HG03139 (cell line): Measurements from ENCODE around the gene RHAG.
"Not testable (repeated sequence)": the region's sequence is repeated elsewhere in the genome, so short reads cannot be mapped to it uniquely, and the experiment has no call there.

Experiments used
- ATAC-seq: cut with Tn5 transposase; IDR thresholded peaks from one replicate; pipeline ENCODE4 v1.9.1; 2021; ENCODE audit not compliant: unreplicated experiment

Gene RHAG

DNA sequence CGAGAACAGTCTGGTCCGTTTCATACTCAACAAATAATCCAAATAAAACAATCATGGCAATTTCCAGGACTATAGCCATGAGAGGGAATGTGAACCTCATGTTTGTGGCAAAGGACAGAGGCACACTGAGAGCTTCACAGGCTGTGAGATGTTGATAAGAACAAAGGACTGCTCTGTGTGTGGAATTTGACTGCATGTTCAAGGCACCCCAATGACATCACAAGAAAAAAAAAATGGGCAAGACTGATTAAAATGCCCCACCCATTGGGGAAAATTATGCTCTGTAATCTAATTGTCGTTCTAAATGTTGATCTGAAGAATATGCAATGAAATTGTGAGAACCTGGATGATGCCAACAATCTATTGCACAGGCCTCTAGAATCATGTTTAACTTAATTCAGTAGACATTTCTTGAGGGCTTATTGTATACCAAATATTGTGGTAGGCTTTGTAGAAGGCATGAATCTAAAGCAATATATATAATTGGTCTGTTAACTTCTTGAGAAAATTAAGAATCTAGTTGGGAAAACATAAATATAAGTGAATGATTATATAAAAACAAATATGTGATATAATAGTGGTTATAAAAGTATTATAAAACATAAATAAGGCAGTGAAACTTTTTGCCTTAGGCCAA is at the start of gene RHAG:
Gene RHAG, minus strand, starts transcription at position 127 of the 637 bp plus-strand sequence. Its CDS starts 27 bp downstream, at position 100.
- ATAC-seq = no peak

GRCh38 chr6:49676671-49677281 is 40.1 kb upstream of the RHAG start:
- ATAC-seq = no peak

DNA sequence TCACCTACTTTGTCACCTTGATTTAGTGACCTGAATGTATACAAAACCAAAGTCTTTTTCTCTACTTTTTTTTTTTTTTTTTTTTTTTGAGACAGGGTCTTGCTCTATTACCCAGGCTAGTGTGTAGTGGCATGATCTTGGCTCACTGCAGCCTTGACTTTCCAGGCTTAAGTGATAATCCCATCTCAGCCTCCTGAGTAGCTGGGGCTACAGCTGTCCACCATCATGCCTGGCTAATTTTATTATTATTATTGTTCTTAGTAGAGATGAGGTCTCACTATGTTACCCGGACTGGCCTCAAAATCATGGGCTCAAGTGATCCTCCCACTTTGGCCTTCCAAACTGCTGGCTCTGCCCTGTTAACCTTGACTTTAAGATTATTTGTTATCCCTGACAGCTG is 39.2 kb upstream of the RHAG start:
- ATAC-seq = no peak

DNA sequence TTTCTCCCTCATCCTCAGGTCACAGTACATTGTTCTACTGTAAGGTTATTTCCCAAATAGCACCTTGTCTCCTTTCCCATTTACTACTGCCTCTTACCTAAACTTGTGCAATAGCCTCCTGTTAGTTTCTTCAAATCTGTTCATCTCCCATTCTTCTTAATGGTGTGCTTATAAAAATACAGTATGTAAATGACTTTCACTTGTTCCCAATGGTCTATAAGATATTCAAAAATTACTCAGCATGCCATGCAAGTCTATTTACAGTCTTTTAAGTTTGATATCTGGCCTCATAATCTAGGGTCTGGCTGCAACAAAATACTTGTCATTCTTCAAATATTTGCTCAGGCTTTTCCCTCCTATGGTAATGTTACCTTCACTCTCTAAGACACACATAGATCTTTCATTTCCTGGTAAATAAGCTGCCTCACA is 31.5 kb upstream of the RHAG start:
- no peak for ATAC-seq

GRCh38 chr6:49666930-49667757 is 30.5 kb upstream of the RHAG start:
- no peak for ATAC-seq

DNA sequence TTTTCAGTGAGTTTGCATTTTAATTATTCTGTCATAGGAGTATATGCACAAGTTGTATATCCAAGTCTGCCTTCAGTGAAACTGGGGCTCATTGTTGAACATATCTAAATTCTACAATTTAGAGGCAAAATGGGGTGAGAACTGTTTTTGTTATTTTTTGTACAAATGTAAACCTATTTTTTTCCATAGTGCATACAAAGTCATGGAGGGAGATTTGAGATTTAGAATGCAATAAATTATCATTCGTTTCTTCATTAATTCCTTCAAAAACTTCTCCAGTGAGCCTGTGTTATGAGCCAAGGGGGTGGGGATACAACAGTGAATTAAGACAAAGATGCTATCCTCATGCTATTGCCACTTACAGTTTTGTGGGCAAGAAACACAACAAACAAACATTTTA is 29.8 kb upstream of the RHAG start:
- no peak for ATAC-seq

- ATAC-seq = no peak
These were observed 28.2 kb upstream of the RHAG start for GRCh38 chr6:49664817-49665216.

- not testable (repeated sequence) for ATAC-seq
These were observed 27.4 kb upstream of the RHAG start for GRCh38 chr6:49664054-49664453.

DNA sequence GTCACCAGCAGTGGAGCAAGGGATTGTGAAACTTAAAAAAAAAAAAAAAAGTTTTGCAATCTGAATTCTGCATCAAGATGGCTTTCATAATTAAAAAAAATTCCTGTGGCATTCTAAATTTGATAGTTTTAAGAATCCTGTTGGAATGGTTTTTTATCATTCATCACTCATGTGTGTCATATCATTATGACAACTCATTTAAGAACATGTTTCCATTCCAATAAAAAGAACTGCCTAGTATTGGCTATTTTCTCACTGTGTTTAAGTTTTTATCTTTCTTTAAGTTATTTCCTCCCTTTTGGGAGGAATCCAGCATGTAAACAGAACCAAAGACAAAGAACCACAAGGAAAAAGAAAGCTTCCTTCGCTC is 26.2 kb upstream of the RHAG start:
- ATAC-seq = no peak

- no peak for ATAC-seq
These were observed 25.7 kb upstream of the RHAG start for GRCh38 chr6:49662231-49662891.

DNA sequence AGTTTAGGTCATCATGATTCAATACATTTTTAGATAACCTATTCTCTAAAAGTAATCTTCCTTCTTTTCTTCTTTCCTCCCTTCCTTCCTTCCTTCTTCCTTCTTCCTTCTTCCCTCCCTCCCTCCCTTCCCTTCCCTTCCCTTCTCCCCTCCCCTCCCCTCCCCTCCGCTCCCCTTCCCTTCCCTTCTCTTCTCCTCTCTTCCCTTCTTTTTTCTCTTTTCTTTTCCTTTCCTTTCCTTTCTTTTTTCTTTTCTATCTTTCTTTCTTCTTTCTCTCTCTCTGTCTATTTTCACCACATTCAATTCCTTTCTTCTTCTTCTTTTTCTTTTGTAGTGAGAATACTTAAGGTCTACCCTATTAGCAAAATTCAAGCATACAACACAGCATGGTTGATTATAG is 17.3 kb upstream of the RHAG start:
- ATAC-seq = no peak

DNA sequence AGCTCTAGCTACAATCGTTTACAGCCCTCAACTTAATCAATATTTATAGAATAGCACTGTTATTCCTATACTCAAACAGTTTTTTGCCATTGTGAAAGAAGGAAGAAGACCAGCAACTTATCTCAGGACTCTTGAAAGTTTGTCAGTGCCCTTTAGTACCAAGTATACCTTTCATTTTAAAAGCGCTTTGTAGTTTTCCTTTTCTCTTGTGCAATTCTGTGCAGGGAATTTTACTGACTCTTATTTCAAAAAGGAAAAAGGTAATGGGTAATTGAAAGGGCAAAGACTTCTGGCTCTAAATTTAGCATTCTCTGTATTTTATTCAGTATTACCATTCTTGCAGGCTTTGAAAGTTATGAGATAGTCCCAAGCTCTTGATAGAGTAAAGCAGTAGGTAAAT is 16.8 kb upstream of the RHAG start:
- ATAC-seq = no peak

GRCh38 chr6:49651239-49651638 is 14.6 kb upstream of the RHAG start:
- ATAC-seq = no peak

- no peak for ATAC-seq
These were observed 13.3 kb upstream of the RHAG start for GRCh38 chr6:49649988-49650387.

GRCh38 chr6:49648036-49648435 is 11.4 kb upstream of the RHAG start:
- no peak for ATAC-seq

GRCh38 chr6:49647476-49647875 is 10.8 kb upstream of the RHAG start:
- ATAC-seq = no peak

DNA sequence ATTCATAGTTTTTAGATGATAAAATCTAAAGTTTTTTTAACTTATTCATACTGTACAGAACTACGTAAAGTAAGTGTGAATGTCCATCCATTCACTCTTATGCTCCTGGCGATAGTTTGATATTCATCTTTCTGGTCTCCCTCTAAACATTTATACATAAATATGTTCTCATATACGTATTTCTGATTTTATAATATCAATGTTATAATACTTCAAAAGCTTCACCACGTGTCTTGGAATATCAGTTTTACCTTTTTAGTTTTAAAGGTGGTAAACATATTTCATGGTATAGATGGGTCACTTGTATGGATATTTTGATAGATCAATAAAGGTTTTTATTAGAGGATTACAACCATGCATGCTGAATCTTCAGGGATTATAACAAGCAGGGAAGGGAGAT is 10.3 kb upstream of the RHAG start:
- no peak for ATAC-seq

DNA sequence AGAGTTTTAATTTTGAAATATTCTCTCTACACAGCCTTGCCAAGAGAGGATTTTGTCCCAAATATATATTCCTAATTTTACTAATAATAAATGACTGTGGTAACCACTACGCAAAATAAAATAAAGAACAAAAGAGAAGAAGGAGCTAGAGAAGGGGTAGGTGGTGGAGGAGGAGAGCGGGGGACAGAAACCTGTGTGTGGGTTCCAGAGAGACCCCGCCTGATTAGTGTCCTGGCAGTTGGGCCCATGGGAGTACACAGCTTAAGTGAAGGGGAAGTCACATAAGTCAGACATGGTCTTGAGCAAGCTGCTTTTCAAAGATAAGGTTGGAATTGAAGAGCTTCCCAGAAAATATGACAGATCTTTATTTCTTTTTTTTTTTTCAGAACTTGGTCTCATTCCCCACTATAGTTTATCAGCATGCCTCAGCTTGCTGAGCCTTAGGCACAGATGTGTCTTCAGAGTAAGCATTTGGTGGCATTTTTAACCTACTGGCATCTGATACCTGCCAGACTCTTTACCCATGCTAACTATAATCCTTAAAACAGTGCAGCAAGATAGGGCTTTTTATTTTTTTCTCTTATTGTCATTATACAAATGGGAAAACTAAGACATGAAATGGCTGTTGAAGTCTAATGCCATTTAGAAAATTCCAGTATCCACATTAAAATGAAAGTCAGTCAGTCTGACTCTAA is 9.6 kb upstream of the RHAG start:
- ATAC-seq = no peak

DNA sequence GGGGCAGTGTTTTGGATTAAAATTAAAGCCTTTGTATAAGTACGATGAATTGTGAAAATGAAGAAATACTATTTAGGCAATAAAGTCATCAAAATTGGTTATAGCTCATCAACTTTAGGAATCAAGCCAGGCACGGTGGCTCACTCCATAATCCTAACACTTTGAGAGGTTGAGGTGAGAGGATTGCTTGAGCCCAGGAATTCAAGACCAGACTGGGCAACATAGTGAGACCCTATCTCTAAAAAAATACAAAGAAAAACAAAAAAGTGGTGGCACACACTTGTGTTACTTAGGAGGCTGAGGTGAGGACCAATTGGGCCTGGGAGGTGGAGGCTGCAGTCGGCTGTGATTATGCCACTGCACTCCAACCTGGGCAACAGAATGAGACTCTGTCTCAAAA is 8.5 kb upstream of the RHAG start:
- ATAC-seq = no peak

DNA sequence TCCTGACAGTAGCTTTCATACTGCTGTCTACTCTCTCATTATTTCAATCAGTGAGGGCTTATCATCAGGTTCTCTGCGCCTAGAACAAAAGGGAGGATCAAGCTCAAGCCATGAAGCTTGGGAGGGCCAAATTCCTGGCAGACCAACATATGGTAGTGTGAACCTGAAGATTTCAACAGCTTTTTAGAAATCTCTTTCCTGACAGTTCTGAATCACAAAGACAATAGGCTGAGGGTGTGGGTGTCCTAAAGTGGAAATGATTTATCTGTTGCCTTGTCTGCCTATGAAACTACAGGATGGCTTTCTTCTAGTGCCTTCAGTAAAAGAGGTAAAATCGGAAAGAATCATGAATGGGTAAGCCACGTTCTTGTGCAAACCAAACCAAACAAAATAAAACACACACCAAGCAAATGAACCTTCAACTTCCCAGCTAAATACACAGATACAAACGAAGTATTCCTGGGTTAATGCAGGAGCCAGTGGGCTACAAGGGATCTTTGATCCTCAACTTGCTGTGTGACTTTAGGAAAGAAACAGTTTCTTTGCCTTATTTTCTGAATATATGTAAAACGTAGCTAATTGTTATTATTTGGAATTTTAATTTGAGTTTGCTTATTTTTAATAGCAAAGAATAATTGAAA is 2.7 kb upstream of the RHAG start:
- no peak for ATAC-seq

DNA sequence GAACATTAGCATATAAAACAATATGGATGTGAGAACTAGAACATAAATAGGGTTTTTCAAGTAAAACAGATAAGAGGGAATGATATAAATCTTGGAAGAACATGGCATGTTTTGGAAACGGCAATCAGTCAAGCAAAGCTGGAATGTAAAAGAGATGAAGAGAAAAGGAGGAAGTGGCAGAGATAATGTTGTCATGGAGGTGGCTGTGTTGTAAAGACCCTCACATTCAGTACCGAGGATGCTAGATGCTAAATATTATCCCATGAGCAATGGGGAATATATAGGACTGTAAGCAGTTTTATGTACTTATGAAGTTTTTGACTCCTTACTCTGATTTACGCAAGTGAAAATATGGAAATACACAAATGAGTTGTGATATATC is 702 bp upstream of the RHAG start:
- no peak for ATAC-seq
